GM18499 (cell line): Measurements from ENCODE around the gene VAV3.

ENCODE experiments used
- ATAC-seq: cut with Tn5 transposase; IDR thresholded peaks from one replicate; pipeline ENCODE4 v1.9.1; 2021; ENCODE audit warnings: moderate number of reproducible peaks; ENCODE audit not compliant: insufficient read depth, unreplicated experiment

The VAV3 gene

GRCh38 chr1:107526524-107527198 is 438.3 kb downstream of the VAV3 start:
- no peak for ATAC-seq

DNA sequence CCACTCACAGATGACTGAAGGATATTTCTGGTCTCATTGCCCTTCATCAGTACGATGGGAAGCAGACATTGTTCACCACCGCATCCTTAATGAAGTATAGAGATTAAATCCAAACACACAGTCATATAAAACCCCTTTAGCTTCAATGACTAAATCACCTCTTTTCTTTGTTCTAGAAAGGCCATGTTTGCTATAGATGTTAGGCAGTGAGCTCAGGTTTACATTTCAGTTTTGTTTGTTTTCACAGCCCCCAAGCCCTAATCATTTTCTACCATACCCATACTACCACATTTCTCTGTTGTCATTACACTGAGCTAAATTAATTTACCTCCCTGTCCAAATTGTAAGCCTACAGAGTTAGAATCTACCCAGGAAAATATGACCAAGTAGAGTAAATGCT is 439.0 kb downstream of the VAV3 start:
- ATAC-seq: no peak

GRCh38 chr1:107525145-107525544 is 439.8 kb downstream of the VAV3 start:
- no peak for ATAC-seq

DNA sequence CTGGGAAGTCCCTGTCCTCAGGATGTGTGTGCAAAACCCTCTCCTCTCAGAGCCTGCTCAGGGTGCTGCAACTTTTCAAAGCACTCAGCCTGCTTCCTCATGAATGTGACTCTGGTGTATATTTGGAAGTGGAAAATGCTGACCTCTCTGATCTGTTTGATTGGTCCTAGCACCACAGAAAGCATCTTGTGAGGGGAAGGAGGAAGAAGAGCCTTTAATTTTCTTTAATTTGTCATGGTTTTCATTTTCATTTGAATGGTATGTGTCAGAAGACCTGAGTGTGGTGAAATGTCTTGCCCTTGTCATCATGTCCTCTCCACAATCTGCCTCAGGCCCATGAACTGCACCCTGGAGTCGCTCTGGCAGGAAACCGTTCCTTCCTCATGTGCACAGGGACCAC is 440.7 kb downstream of the VAV3 start:
- no peak for ATAC-seq

- ATAC-seq: no peak
These were observed 441.2 kb downstream of the VAV3 start for GRCh38 chr1:107523736-107524135.

GRCh38 chr1:107523061-107523460 is 441.9 kb downstream of the VAV3 start:
- no peak for ATAC-seq
